Measurements from ENCODE around the gene CYP51A1.

GRCh38 chr7:92072708-92073107 lies 61.6 kb downstream of the CYP51A1 start:
- TF ChIP-seq CTCF (IDR thresholded peaks at IDR 0.05) = no peak
- no peak for TF ChIP-seq EZH2 (IDR thresholded peaks at IDR 0.05)

All from neural progenitor cell (in vitro differentiated cells).